ENCODE measurements around the gene ANKRD30A. TPM values are rescaled to one million over a fixed set of nuclear protein-coding genes. Genes with fewer than 3 reads are reported as not detected.
"Not testable (repeated sequence)": the region's sequence is repeated elsewhere in the genome, so short reads cannot be mapped to it uniquely, and the experiment has no call there.

ANKRD30A gene
- total RNA-seq, result not detected
- polyA plus RNA-seq (2013, experiment 1 of 2), result not detected
- polyA plus RNA-seq (2013, experiment 2 of 2), result not detected
- 0 to 0.19 (median 0) reads per million in 172 experiments for total RNA-seq

- H3K27ac ChIP-seq (ENCODE audit: low read depth in 1 of 2, low read length in 2 of 2), result no peak within 1 kb of the TSS
- H3K4me3 ChIP-seq (ENCODE audit: low read length), result no peak within 1 kb of the TSS
- DNase-seq, result peak in 1 of 14 experiments; percentile 8
- H3K9me3 ChIP-seq (ENCODE audit: control insufficient read depth in 1 of 2, insufficient read depth in 1 of 2, low read length in 2 of 2), result peaks cover under 1 to 47% of the 10 kb centered on the region in 2 experiments
- Mint-ChIP-seq H3K27ac (no peak within 1 kb of the TSS), H3K9me3 (peaks cover 5% of the 10 kb centered on the region), H3K4me3 (no peak within 1 kb of the TSS), H3K4me1 (ENCODE audit: low read depth) (no peaks in the 10 kb centered on the region), H3K36me3 (ENCODE audit: low read depth) (no peaks in the 10 kb centered on the region), H3K27me3 (no peaks in the 10 kb centered on the region)
- POLR2A ChIA-PET, result no interaction called here
- ATAC-seq (ENCODE audit: poor library complexity), result no peak
- TF ChIP-seq CTCF (IDR thresholded peaks at IDR 0.05), result no peak
- H3K36me3 ChIP-seq (ENCODE audit: insufficient read depth, low read length), result no peaks in the 10 kb centered on the region
- CTCF ChIA-PET, result no interaction called here
- intact Hi-C loops (cut with DNase I, micrococcal nuclease), result no loop called here
- H3K27me3 ChIP-seq (ENCODE audit: control insufficient read depth in 1 of 2, insufficient read depth in 2 of 2, low read length in 2 of 2), result no peaks in the 10 kb centered on the region
- no peaks in the 10 kb centered on the region for H3K4me1 ChIP-seq (ENCODE audit: insufficient read depth, low read length)
Measured at GRCh38 chr10:37125191-37125732, at the start of gene ANKRD30A. Gene ANKRD30A (plus strand): TSS chr10:37125598. CDS start chr10:37125788, 190 bp downstream.

- H3K4me1 ChIP-seq (ENCODE audit: insufficient read depth, low read length); H3K27ac Mint-ChIP-seq; H3K36me3 ChIP-seq (ENCODE audit: insufficient read depth, low read length); H3K9me3 Mint-ChIP-seq; H3K27me3 Mint-ChIP-seq; H3K4me3 ChIP-seq (ENCODE audit: low read length); H3K36me3 Mint-ChIP-seq (ENCODE audit: low read depth); intact Hi-C loops (cut with DNase I, micrococcal nuclease); POLR2A ChIA-PET; H3K27me3 ChIP-seq (ENCODE audit: control insufficient read depth in 1 of 2, insufficient read depth in 2 of 2, low read length in 2 of 2); ATAC-seq (ENCODE audit: poor library complexity); H3K27ac ChIP-seq (ENCODE audit: low read depth in 1 of 2, low read length in 2 of 2); H3K4me3 Mint-ChIP-seq; CTCF ChIA-PET; DNase-seq; H3K4me1 Mint-ChIP-seq (ENCODE audit: low read depth): not testable (repeated sequence)
- H3K9me3 ChIP-seq (ENCODE audit: control insufficient read depth in 1 of 2, insufficient read depth in 1 of 2, low read length in 2 of 2), result peaks cover 0 to 15% of the 10 kb centered on the region in 2 experiments
Measured at GRCh38 chr10:37076083-37076482, 49.3 kb upstream of the ANKRD30A start.

GRCh38 chr10:37095792-37096573 is 29.4 kb upstream of the ANKRD30A start:
- POLR2A ChIA-PET, result no interaction called here

More at GRCh38 chr10:37095792-37096573, 29.4 kb upstream of the ANKRD30A start:
- Mint-ChIP-seq H3K36me3 (ENCODE audit: low read depth) (no peaks in the 10 kb centered on the region), H3K4me1 (ENCODE audit: low read depth) (no peaks in the 10 kb centered on the region), H3K4me3 (no peak overlapping the region), H3K27ac (no peak overlapping the region), H3K9me3 (peaks cover 24% of the 10 kb centered on the region), H3K27me3 (no peaks in the 10 kb centered on the region)
- DNase-seq (no peak), ATAC-seq (ENCODE audit: poor library complexity) (no peak)
- intact Hi-C loops (cut with DNase I, micrococcal nuclease), result no loop called here
- no peak overlapping the region for H3K4me3 ChIP-seq (ENCODE audit: low read length)
- H3K27ac ChIP-seq (ENCODE audit: low read depth in 1 of 2, low read length in 2 of 2), result no peak overlapping the region
- no peaks in the 10 kb centered on the region for H3K27me3 ChIP-seq (ENCODE audit: control insufficient read depth in 1 of 2, insufficient read depth in 2 of 2, low read length in 2 of 2)
- H3K4me1 ChIP-seq (ENCODE audit: insufficient read depth, low read length), result no peaks in the 10 kb centered on the region
- H3K36me3 ChIP-seq (ENCODE audit: insufficient read depth, low read length), result no peaks in the 10 kb centered on the region
- CTCF ChIA-PET, result interaction anchor here (1.0 kb wide), 1 partner anchor 9 kb away, joined by 3 read pairs; no protein-coding TSS in a partner anchor
- no peak for TF ChIP-seq CTCF (IDR thresholded peaks at IDR 0.05)
- peaks cover 0 to 4% of the 10 kb centered on the region in 2 experiments for H3K9me3 ChIP-seq (ENCODE audit: control insufficient read depth in 1 of 2, insufficient read depth in 1 of 2, low read length in 2 of 2)

All from CD4-positive, alpha-beta T cell (primary cell).